Stimulated activated CD8-positive, alpha-beta memory T cell treated with anti-CD3 and anti-CD28 coated beads, Interleukin-7, amount 100 ng/mL, for 4 hours (primary cell): Measurements from ENCODE around the gene GLB1L.

ENCODE experiments used
- DNase-seq, 2 donors: peaks; one replicate each; pipeline ENCODE4 v3.0.0-alpha.2; 2020; ENCODE audit warnings: low read depth in 2 of 2

Gene GLB1L

GRCh38 chr2:219223831-219224610 is 21.2 kb downstream of the GLB1L start:
- DNase-seq, result no peak

- no peak for DNase-seq
These were observed 23.2 kb downstream of the GLB1L start for GRCh38 chr2:219221957-219222518.

- DNase-seq, result no peak
These were observed 24.4 kb downstream of the GLB1L start for GRCh38 chr2:219220652-219221402.

- no peak for DNase-seq
These were observed 25.3 kb downstream of the GLB1L start for GRCh38 chr2:219219784-219220532.

- peak; percentile 83 to 84 for DNase-seq
These were observed 26.2 kb downstream of the GLB1L start, which contains the start of gene ABCB6 for GRCh38 chr2:219218732-219219701. TSS of gene ABCB6 (minus strand) at chr2:219218958. CDS start at chr2:219218673, 285 bp downstream.

- no peak for DNase-seq
These were observed 27.0 kb downstream of the GLB1L start for GRCh38 chr2:219218217-219218731.

GRCh38 chr2:219216535-219216915 is 28.7 kb downstream of the GLB1L start:
- DNase-seq, result no peak

- DNase-seq, result no peak
These were observed 29.2 kb downstream of the GLB1L start for GRCh38 chr2:219215871-219216534.

- no peak for DNase-seq
These were observed 30.5 kb downstream of the GLB1L start for GRCh38 chr2:219214786-219215185.

GRCh38 chr2:219214141-219214540 is 31.1 kb downstream of the GLB1L start:
- no peak for DNase-seq

GRCh38 chr2:219213486-219214071 is 31.7 kb downstream of the GLB1L start:
- DNase-seq, result no peak

GRCh38 chr2:219213026-219213415 is 32.2 kb downstream of the GLB1L start:
- no peak for DNase-seq

- no peak for DNase-seq
These were observed 34.3 kb downstream of the GLB1L start for GRCh38 chr2:219210886-219211362.

GRCh38 chr2:219210196-219210885 is 34.9 kb downstream of the GLB1L start:
- no peak for DNase-seq

- DNase-seq, result no peak
These were observed 35.7 kb downstream of the GLB1L start for GRCh38 chr2:219209236-219210195.

- DNase-seq, result no peak
These were observed 37.1 kb downstream of the GLB1L start for GRCh38 chr2:219207884-219208740.
